PC-3 (cell line): ENCODE data around the gene TCEAL3. TPM values are rescaled to one million over a fixed set of nuclear protein-coding genes. Genes with fewer than 3 reads are reported as not detected.

Source experiments
- ATAC-seq: fragments of 200-7000 bp; cut with Tn5 transposase; 2 replicates; pipeline ENCODE4 v1.9.1; 2020; ENCODE audit warnings: mild to moderate bottlenecking, moderate library complexity
- Bru-seq: library from RNA; stranded (reverse); fragments of 400-500 nt; gene quantifications from one replicate; lab custom pipeline; 2021; lab: Mats Ljungman, UMichigan
- BruChase-seq, 2 experiments: library from RNA; stranded (reverse); fragments of 400-500 nt; gene quantifications; one replicate each; lab custom pipeline; 2021; lab: Mats Ljungman, UMichigan
- BruUV-seq: library from RNA; stranded (reverse); fragments of 400-500 nt; replicated peaks from 2 replicates; lab custom pipeline; 2021; lab: Mats Ljungman, UMichigan
- CTCF ChIA-PET: fragments of 300-600 bp; sonication (Branson Sonifier 250); formaldehyde crosslinking; loops from one replicate; lab custom pipeline; 2022; ENCODE audit warnings: antibody characterized with exemption; lab: Charles Lee
- POLR2A ChIA-PET: fragments of 300-600 bp; sonication (Branson Sonifier 250); formaldehyde crosslinking; loops from one replicate; lab custom pipeline; 2022; ENCODE audit warnings: antibody characterized with exemption; ENCODE audit not compliant: unreplicated experiment; lab: Charles Lee
- DNase-seq: peaks from one replicate; pipeline ENCODE4 v3.0.0-alpha.2; 2015
- H2AFZ ChIP-seq: fragments of 300-600 bp; sonication (generic); 2 replicates; pipeline ENCODE4 v1.6.0; 2016; ENCODE audit warnings: antibody characterized with exemption, low read length
- H3F3A ChIP-seq: fragments of 300-600 bp; sonication (generic); one replicate; pipeline ENCODE4 v1.6.0; 2017; ENCODE audit warnings: antibody characterized with exemption, low read length, control low read depth, mild to moderate bottlenecking; ENCODE audit not compliant: unreplicated experiment
- H3K27ac ChIP-seq: fragments of 300-600 bp; sonication (generic); 2 replicates; pipeline ENCODE4 v1.5.1; 2016; ENCODE audit warnings: mild to moderate bottlenecking, low read length
- H3K27me3 ChIP-seq: fragments of 300-600 bp; sonication (generic); 2 replicates; pipeline ENCODE4 v1.6.1; 2016; ENCODE audit warnings: low read length, mixed read lengths
- H3K36me3 ChIP-seq: fragments of 300-600 bp; sonication (generic); 2 replicates; pipeline ENCODE4 v1.6.1; 2016; ENCODE audit warnings: low read depth, mixed run types, low read length, mixed read lengths
- H3K4me1 ChIP-seq: fragments of 300-600 bp; sonication (generic); 2 replicates; pipeline ENCODE4 v1.5.1; 2016; ENCODE audit warnings: low read length; ENCODE audit not compliant: insufficient read depth
- H3K4me2 ChIP-seq: fragments of 300-600 bp; sonication (generic); 2 replicates; pipeline ENCODE4 v1.6.0; 2016; ENCODE audit warnings: low read length
- H3K4me3 ChIP-seq: fragments of 300-600 bp; sonication (generic); 2 replicates; pipeline ENCODE4 v1.5.1; 2016; ENCODE audit warnings: mild to moderate bottlenecking, low read length, mixed read lengths
- H3K79me2 ChIP-seq: fragments of 300-600 bp; sonication (generic); 2 replicates; pipeline ENCODE4 v1.6.1; 2017; ENCODE audit warnings: low read length, mixed read lengths
- H3K9ac ChIP-seq: fragments of 300-600 bp; sonication (generic); 2 replicates; pipeline ENCODE4 v1.6.0; 2016; ENCODE audit warnings: mild to moderate bottlenecking, low read length
- H3K9me2 ChIP-seq: fragments of 300-600 bp; sonication (generic); replicated peaks from 2 replicates; pipeline ENCODE4 v1.6.1; 2016; ENCODE audit warnings: mixed run types, low read length, mixed read lengths
- H3K9me3 ChIP-seq: fragments of 300-600 bp; sonication (generic); 2 replicates; pipeline ENCODE4 v1.6.1; 2016; ENCODE audit warnings: low read length, mixed read lengths
- H4K20me1 ChIP-seq: fragments of 300-600 bp; sonication (generic); 2 replicates; pipeline ENCODE4 v1.6.1; 2016; ENCODE audit warnings: low read length, mixed read lengths
- CTCF ChIP-seq: fragments of 300-600 bp; sonication (generic); conservative IDR thresholded peaks from 2 replicates; pipeline ENCODE4 v1.5.1; 2017; ENCODE audit warnings: antibody characterized with exemption, low read depth, mild to moderate bottlenecking, low read length
- EZH2 ChIP-seq: fragments of 300-600 bp; sonication (generic); IDR thresholded peaks from one replicate; pipeline ENCODE4 v1.6.1; 2017; ENCODE audit warnings: antibody characterized with exemption, mild to moderate bottlenecking, low read length; ENCODE audit not compliant: unreplicated experiment
- EZH2phosphoT487 ChIP-seq: fragments of 300-600 bp; sonication (generic); IDR thresholded peaks from 2 replicates; pipeline ENCODE4 v1.6.1; 2018; ENCODE audit warnings: mild to moderate bottlenecking, antibody characterized with exemption, low read length, borderline replicate concordance
- intact Hi-C: fragments of 100-400 bp; cut with micrococcal nuclease; formaldehyde crosslinking; loops from 2 replicates; pipeline ENCODE4 v1.9.0; 2023
- long read RNA-seq: library from polyadenylated mRNA; unstranded; transcript quantifications from one replicate; pipeline ENCODE4 v2.0.0, GENCODE V29; 2021; ENCODE audit not compliant: unreplicated experiment
- total RNA-seq: library from RNA; depleted of rRNA; stranded (reverse); fragments of >200 nt; gene quantifications from 2 replicates; pipeline ENCODE4 v1.2.3, GENCODE V29; 2014; rRNA removed

Gene TCEAL3
- total RNA-seq, result 18.3 and 21.1 TPM in 2 replicates
- percentile 95 among the genes with signal in this experiment for Bru-seq, nascent RNA
- percentile 93 among the genes with signal in this experiment for BruChase-seq, experiment 1, labeled RNA remaining after a 6-hour chase
- BruChase-seq, experiment 2, labeled RNA remaining after a 2-hour chase, result percentile 91 among the genes with signal in this experiment
- long read RNA-seq, transcript TCEAL3-201 (3 exons, 1,124 nt), result minor isoform, 8 of 92 reads
- long read RNA-seq, transcript TCEAL3-202 (3 exons, 1,113 nt), result major isoform, 31 of 92 reads
- long read RNA-seq, partial matches to known transcripts, result 13 of 92 reads
- long read RNA-seq, other reads (novel, unspliced or antisense), result 40 of 92 reads

GRCh38 chrX:103607364-103608305 lies at the start of gene TCEAL3:
TSS of gene TCEAL3 (plus strand) at chrX:103607963. CDS start at chrX:103609065, 1,102 bp downstream.
- intact Hi-C loops, result no loop called here
- no peak for TF ChIP-seq CTCF
- TF ChIP-seq EZH2, result no peak
- no peaks in the 10 kb centered on the region for H4K20me1 ChIP-seq
- H3K36me3 ChIP-seq, result no peaks in the 10 kb centered on the region
- peak; percentile 37 for DNase-seq
- ATAC-seq, result peak; percentile 83
- BruUV-seq, result TSS peak; percentile 66
- peak within 1 kb of the TSS; percentile 94 for H2AFZ ChIP-seq
- CTCF ChIA-PET, result interaction anchor here (0.6 kb wide), 1 partner anchor 264 kb away, joined by 5 read pairs; no protein-coding TSS in a partner anchor
- H3K9ac ChIP-seq, result peak within 1 kb of the TSS; percentile 91
- H3K9me2 ChIP-seq, result no peaks in the 10 kb centered on the region
- H3K9me3 ChIP-seq, result no peaks in the 10 kb centered on the region
- POLR2A ChIA-PET, result interaction anchor here (0.7 kb wide), 1 partner anchor 222 kb away, joined by 5 read pairs; no protein-coding TSS in a partner anchor
- peaks cover 13% of the 10 kb centered on the region for H3K4me1 ChIP-seq
- peak within 1 kb of the TSS; percentile 93 for H3K4me3 ChIP-seq
- no peaks in the 10 kb centered on the region for H3F3A ChIP-seq
- H3K27me3 ChIP-seq, result no peaks in the 10 kb centered on the region
- H3K79me2 ChIP-seq, result peaks cover 21% of the 10 kb centered on the region
- peak within 1 kb of the TSS; percentile 94 for H3K4me2 ChIP-seq
- peak within 1 kb of the TSS; percentile 39; the same call in 1 of the 2 replicates for H3K27ac ChIP-seq

- Histone ChIP-seq H3F3A (no peaks in the 10 kb centered on the region), H3K27ac (no peak overlapping the region), H3K27me3 (no peaks in the 10 kb centered on the region), H3K4me1 (peaks cover 5% of the 10 kb centered on the region; the same call in 1 of the 2 replicates), H4K20me1 (no peaks in the 10 kb centered on the region), H3K9me3 (no peaks in the 10 kb centered on the region), H2AFZ (no peak overlapping the region), H3K4me2 (no peak overlapping the region), H3K79me2 (no peaks in the 10 kb centered on the region), H3K9ac (no peak overlapping the region), H3K4me3 (no peak overlapping the region), H3K9me2 (no peaks in the 10 kb centered on the region), H3K36me3 (no peaks in the 10 kb centered on the region)
- CTCF ChIA-PET, result no interaction called here
- intact Hi-C loops, result no loop called here
- BruUV-seq, result no TSS peak
- no peak for TF ChIP-seq EZH2
- no peak for TF ChIP-seq EZH2phosphoT487
- TF ChIP-seq CTCF, result no peak
- POLR2A ChIA-PET, result no interaction called here
- DNase-seq, result no peak
- ATAC-seq, result no peak
Observed at GRCh38 chrX:103560256-103560655, 47.5 kb upstream of the TCEAL3 start.
